Daoy (cell line): Measurements from ENCODE around the gene RPS6KL1. TPM values are rescaled to one million over a fixed set of nuclear protein-coding genes. Genes with fewer than 3 reads are reported as not detected.

ENCODE experiments used
- DNase-seq: peaks from one replicate; pipeline ENCODE4 v3.0.0-alpha.2; 2015; ENCODE audit warnings: low read depth
- total RNA-seq: library from RNA; depleted of rRNA; stranded (reverse); fragments of >200 nt; shearing (Covaris generic); gene quantifications from 2 replicates; pipeline ENCODE4 v1.2.3, GENCODE V29; 2014

RPS6KL1 gene
- total RNA-seq, 1 experiment from 2014 or later, result 9.8 TPM

DNA sequence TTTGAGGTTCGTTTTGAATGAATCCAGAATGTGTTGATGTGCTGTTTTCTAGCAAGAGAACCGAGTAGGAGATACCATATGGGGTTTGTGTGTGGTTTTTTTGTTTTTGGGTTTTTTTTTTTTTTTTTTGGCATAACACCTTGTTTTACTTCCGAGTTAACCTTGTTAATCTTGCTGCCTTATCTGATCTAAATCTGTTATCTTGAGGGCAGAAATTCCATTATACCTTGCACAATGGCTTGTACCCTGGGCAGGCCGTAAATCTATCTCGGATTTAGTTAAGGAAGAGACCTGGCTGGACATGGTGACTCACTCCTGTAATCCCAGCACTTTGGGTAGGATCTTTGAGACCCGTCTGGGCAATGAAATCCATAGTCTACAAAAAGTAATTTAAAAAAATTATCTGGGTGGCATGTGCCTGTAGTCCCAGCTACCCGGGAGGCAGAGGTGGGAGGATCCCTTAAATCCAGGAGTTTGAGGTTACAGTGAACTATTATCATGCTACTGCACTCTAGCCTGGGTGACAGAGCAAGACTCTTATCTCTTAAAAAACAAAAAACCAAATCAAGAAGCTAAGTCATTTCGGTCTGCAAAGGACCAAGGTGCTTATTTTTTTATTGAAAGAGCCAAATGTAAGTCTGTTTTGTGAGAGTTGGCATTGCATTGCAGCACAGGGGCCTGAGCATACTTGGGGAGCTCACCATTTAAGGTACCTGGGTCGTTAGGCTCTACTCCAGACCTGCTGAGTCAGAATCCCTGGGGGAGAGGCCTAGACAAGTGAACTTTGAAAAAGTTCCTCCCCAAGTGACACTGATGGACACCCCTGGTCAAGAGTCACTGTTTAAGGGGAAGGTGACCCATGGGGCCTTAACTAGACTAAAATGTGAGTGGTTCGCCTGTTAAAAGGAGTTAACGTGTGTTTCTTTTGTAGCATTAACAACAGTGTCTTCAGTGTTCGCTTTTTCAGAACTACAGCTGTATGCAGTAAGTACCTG lies 34.6 kb downstream of the RPS6KL1 start:
- peak; percentile 50 for DNase-seq

GRCh38 chr14:74886001-74886400 lies 37.1 kb downstream of the RPS6KL1 start:
- no peak for DNase-seq

DNA sequence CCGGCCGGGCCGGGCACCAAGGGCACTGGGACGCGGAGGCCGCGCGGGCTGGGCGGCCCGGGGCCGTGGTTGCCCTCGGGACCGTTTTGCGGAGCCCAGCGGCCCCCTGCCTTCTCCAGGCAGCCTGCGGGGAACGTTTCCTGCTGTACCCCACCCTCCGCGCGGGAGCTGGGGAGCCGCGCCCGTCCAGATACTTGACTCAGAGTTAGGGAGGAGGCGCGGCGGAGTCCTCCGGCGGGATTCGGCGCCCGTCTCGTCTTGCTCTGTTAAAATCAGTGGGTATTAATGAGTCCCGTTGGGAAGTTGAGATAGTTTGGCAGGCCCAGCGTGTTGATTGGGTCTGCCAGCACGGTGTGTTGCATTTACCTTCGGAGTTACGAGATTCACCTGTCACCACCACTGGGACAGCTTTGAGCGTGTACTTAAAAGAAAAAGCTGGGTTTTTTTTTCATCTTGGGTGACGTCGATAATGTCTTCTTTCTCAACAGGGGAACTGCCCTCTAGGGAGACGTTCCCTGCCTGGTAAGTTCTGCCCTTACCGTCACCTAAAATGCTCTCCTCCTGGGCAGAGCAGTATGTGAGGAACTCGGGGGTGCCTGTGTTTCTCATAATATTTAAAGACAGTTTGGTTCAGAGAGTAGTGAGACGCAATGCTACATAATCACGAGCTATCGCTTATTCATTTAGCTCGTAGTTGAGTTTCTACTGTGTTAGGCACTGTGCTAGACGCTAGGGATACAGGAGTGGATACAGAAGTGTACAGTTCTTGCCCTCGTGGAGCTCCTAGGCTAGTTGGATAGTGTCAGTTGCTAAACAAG lies 40.7 kb downstream of the RPS6KL1 start:
- DNase-seq, result peak; percentile 45

DNA sequence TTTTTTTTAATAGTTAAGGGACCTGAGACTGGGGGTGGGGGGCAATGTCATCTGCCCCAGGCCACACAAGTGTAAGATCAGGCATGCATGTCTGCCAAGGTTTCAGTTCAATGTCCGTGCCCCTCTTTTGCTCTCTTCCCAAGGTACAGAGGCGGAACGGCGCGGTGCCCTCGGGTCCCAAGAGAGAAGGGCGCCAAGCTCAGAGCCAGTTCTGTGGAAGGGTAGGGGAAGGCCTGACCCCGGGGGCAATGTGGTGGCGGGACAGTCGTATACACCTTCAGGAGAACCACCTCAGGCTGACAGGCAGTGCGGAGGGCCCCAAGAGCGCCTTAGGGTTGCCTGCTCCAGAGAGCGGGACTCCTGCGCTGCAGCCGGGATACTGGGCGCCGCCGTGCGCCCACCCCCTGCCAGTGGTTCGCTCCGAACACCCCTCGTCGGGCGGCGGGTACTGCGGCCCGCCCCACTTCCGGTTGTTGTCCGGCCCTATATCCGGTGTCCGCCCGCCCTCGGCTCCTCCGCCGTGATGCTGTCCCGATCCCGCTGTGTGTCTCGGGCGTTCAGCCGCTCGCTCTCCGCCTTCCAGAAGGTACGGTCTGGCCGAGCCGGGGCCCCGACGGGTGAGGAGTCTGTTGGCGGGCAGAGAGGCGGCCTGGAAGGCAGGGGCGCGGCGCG lies 41.5 kb downstream of the RPS6KL1 start, which contains the start of gene DLST:
DLST (plus strand) TSS at position 486 of the 672 bp plus-strand sequence; CDS start at position 524, 38 bp downstream.
- DNase-seq, result peak; percentile 93

- DNase-seq, result no peak
Measured at GRCh38 chr14:74879427-74880182, 43.5 kb downstream of the RPS6KL1 start.

DNA sequence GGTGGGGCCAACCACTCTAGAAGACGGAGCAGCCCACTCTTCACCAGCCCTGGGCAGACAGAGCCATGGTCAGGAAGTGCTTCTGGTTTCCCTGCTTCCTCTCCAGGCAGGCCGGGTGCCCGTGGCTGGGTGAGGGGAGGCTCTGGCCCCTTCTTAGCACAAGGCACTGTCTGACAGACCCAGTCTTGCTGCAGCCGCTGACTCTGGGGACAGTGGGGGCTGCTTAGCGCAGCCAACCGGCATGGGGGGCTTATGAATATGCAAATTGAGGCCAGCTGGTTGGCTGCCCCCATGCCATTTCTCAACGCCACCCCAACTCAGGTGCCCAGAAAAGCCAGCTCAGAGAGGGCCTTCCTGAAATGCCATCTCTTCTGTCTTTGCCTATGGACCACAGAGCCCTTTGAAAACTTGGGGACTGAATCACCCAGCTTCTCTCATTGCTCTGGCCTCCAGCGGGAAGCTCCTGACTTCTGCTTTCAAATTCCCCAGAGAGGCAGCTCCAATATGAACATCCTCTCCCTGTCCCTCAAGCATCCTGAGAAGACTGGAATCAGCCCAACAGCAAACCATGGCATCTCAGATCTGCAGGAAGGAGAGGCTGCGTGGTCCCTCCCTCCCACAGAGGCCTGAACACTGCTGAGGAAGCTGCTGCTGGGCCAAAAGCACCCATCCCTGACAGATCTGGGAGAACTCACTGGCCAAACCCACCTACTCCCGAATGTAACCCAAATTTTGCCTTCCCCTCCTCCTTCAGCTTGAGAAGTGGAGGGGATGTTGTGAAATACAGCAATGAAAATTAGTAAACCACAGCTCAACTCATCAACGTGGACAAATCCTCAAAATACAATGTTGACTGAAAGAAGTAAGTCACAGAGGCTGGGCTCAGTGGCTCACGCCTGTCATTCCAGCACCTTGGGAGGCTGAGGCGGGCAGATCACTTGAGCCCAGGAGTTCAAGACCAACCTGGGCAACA lies 46.8 kb downstream of the RPS6KL1 start, which contains the start of gene PROX2:
PROX2 (minus strand) TSS at position 205 of the 973 bp plus-strand sequence. CDS start 12,311 bp downstream, outside the sequence.
- no peak for DNase-seq

DNA sequence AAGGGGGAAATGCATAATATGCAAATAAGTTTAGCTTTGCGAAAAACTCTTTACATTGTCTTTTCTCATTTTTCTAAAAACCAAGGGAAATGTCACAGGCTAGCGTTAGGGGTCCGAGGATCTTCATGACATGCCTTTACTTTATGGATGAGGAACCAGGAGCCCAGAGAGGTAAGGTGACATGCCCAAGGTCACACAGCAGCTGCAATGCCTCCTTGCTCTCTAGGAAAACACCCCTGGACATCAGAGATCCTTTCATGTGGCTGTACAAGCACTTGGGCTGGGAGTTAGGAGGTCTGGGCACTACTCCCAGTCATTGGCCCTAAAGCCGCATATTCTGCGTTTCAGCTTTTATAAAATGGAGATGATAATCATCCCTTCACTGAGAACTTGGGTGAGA lies 47.9 kb downstream of the RPS6KL1 start:
- DNase-seq, result no peak

DNA sequence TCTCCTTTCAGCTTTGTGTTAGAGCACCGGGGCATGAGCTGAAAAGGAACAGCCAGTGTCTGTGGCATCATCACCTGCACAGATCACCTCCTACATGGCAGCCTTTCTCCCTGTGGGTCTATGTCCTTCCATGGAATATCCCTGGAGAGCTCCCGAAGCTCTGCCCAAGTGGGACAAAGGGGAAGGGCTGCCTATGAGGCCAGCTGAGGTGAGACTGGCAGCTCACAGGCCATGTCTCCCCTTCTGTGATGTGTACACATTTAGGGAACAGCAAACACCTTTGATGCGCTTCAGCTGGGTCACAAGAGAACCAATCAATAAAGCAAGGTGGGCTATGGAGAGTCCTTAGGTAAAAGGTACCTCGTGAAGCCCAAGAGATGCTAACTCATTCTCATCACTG lies 51.2 kb downstream of the RPS6KL1 start:
- DNase-seq, result no peak

DNA sequence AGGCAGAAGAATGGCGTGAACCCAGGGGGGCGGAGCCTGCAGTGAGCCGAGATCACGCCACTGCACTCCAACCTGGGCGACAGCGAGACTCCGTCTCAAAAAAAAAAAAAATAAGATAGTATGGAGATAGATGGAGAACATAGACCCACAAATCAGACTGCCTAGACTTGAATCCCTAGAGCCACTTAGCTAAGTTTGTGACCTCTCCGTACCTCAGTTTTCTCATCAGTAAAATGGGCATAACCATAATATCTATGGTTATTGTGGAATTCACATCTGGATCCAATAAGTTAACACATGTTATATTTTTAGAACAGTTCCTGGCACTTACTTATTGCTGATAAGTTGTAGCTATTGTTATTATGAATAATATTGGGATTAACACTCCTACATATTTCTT lies 54.3 kb downstream of the RPS6KL1 start:
- DNase-seq, result no peak

GRCh38 chr14:74867673-74868072 lies 55.4 kb downstream of the RPS6KL1 start:
- DNase-seq, result no peak

GRCh38 chr14:74866708-74867389 lies 56.2 kb downstream of the RPS6KL1 start:
- DNase-seq, result no peak

GRCh38 chr14:74865156-74865555 lies 57.9 kb downstream of the RPS6KL1 start:
- DNase-seq, result no peak

DNA sequence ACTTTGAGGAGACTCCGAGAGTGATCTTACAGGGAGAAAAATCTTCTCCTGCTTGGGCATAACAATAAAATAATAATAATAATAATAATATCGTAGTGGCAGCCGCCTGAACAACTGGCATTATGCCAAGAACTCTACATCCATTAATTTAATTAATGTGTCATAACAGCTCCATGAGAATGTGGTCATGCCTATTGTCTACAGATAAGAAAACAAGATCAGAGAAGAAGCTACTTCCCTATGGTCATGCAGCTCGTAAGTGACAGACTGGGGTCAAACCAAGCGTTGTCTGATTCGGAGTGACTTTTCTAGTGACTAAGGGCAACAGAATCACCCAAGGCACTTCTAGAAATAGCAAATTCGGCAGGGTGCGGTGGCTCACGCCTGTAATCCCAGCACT lies 58.9 kb downstream of the RPS6KL1 start:
- no peak for DNase-seq

DNA sequence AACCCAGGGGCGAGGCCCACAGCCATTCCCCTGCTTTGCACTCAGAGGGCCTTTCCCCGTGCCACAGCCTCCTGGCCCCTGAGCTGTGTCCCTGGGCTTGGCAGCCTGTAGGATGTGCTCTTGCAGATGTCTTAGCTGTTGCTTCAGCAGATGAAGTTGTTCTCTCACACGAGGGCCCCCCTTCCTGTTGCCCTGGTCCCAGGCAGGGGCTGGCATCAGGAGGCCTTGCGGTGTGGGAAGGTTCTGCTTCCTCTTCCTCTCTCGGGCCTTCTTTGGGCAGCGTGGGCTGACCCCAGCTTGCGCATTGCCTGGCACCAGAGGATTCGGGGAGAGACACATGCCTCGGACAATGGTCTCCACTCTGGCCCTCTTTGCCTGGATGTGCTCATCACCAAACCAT lies 59.8 kb downstream of the RPS6KL1 start:
- no peak for DNase-seq

GRCh38 chr14:74861734-74862090 lies 61.3 kb downstream of the RPS6KL1 start:
- no peak for DNase-seq

DNA sequence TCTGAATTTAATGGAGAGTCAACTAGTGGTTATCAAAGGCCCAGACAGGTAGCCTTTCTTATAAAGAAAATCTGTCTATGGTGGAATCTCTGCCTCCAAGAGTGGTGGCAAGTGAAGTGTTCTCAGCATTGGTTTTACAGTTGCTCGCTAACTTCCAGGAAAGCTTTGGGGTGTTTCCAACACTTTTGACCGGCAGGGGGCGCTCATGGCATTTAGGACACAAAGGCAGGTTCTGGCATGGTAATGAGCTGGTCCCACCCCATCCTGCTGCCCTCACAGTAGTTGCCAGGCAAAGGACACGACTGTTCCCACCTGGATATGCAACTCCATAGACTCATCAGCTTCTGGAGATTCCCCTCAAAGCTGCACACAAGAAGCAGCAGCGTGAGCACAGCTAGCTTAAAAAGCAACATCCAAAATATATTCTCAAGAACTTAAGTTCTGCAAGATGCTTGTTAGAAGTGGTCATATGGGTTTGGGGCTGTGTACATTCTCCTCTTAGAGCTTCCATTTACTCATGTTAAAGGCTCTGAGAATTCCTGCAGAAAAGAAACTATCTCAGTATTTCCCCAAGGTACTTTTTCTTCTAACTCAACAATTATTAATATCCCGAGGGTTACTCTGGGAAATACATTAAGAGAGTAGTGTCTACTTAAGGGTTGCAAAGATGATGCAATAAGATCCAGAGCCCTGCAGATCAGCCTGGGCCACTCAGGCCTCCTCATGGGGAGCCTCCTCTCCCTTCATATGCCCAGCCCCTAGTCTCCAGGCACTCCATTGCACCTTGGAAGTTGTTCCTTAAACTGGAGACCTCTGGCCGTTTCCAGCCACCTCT lies 61.9 kb downstream of the RPS6KL1 start:
- DNase-seq, result peak; percentile 83

GRCh38 chr14:74859757-74860552 lies 63.1 kb downstream of the RPS6KL1 start:
- no peak for DNase-seq
